Measurements from ENCODE around the gene CRYBB1.

Gene CRYBB1

GRCh38 chr22:26606611-26607010 is 11.2 kb downstream of the CRYBB1 start:
- no peak for DNase-seq (ENCODE audit: low read depth, low spot score)

- DNase-seq (ENCODE audit: low read depth, low spot score), result no peak
Measured at GRCh38 chr22:26604368-26604767, 13.5 kb downstream of the CRYBB1 start.

- DNase-seq (ENCODE audit: low read depth, low spot score), result no peak
Measured at GRCh38 chr22:26602127-26602526, 15.7 kb downstream of the CRYBB1 start.

GRCh38 chr22:26601726-26602125 is 16.1 kb downstream of the CRYBB1 start:
- DNase-seq (ENCODE audit: low read depth, low spot score), result no peak

GRCh38 chr22:26599505-26599904 is 18.3 kb downstream of the CRYBB1 start:
- no peak for DNase-seq (ENCODE audit: low read depth, low spot score)

GRCh38 chr22:26597480-26597879 is 20.3 kb downstream of the CRYBB1 start:
- DNase-seq (ENCODE audit: low read depth, low spot score), result no peak

- DNase-seq (ENCODE audit: low read depth, low spot score), result no peak
Measured at GRCh38 chr22:26597026-26597425, 20.8 kb downstream of the CRYBB1 start.

GRCh38 chr22:26593763-26594162 is 24.1 kb downstream of the CRYBB1 start:
- DNase-seq (ENCODE audit: low read depth, low spot score), result no peak

GRCh38 chr22:26592421-26592891 is 25.4 kb downstream of the CRYBB1 start:
- DNase-seq (ENCODE audit: low read depth, low spot score), result no peak

GRCh38 chr22:26589845-26590736 is 27.7 kb downstream of the CRYBB1 start, which contains the start of gene TPST2:
Gene TPST2, minus strand, starts transcription at chr22:26590132. Its CDS starts 48,502 bp downstream, at chr22:26541630.
- no peak for DNase-seq (ENCODE audit: low read depth, low spot score)

GRCh38 chr22:26589367-26589844 is 28.4 kb downstream of the CRYBB1 start:
- DNase-seq (ENCODE audit: low read depth, low spot score), result no peak

GRCh38 chr22:26588729-26589366 is 29.0 kb downstream of the CRYBB1 start:
- DNase-seq (ENCODE audit: low read depth, low spot score), result no peak

- DNase-seq (ENCODE audit: low read depth, low spot score), result no peak
Measured at GRCh38 chr22:26587991-26588613, 29.7 kb downstream of the CRYBB1 start.

GRCh38 chr22:26586556-26587325 is 31.1 kb downstream of the CRYBB1 start:
- no peak for DNase-seq (ENCODE audit: low read depth, low spot score)

GRCh38 chr22:26585104-26585790 is 32.6 kb downstream of the CRYBB1 start:
- no peak for DNase-seq (ENCODE audit: low read depth, low spot score)

- DNase-seq (ENCODE audit: low read depth, low spot score), result no peak
Measured at GRCh38 chr22:26584010-26584409, 33.8 kb downstream of the CRYBB1 start.

GRCh38 chr22:26581633-26582168 is 36.1 kb downstream of the CRYBB1 start:
- DNase-seq (ENCODE audit: low read depth, low spot score), result no peak

- no peak for DNase-seq (ENCODE audit: low read depth, low spot score)
Measured at GRCh38 chr22:26581026-26581425, 36.8 kb downstream of the CRYBB1 start.

GRCh38 chr22:26580240-26580962 is 37.4 kb downstream of the CRYBB1 start:
- DNase-seq (ENCODE audit: low read depth, low spot score), result no peak

Measured in iPS DF 19.7 (cell line).